Duodenal mucosa (tissue), 2 donors: ENCODE results near the gene SDK2.

Experiments
- H3K27ac ChIP-seq: one replicate; pipeline ENCODE4 v1.7.0; 2013; ENCODE audit warnings: low read depth, low read length
- H3K27me3 ChIP-seq, 2 donors: one replicate each; pipeline ENCODE4 v1.7.0; 2013; ENCODE audit warnings: low read length in 2 of 2, control low read depth in 1 of 2; ENCODE audit not compliant: insufficient read depth in 2 of 2, control insufficient read depth in 1 of 2
- H3K36me3 ChIP-seq, 2 donors: one replicate each; pipeline ENCODE4 v1.7.0; 2013; ENCODE audit warnings: low read length in 2 of 2, control low read depth in 1 of 2; ENCODE audit not compliant: insufficient read depth in 2 of 2, control insufficient read depth in 1 of 2
- H3K4me1 ChIP-seq, 2 donors: one replicate each; pipeline ENCODE4 v1.7.0; 2013; ENCODE audit warnings: low read length in 2 of 2, control low read depth in 1 of 2; ENCODE audit not compliant: insufficient read depth in 2 of 2, control insufficient read depth in 1 of 2
- H3K4me3 ChIP-seq, 2 donors: one replicate each; pipeline ENCODE4 v1.7.0; 2013; ENCODE audit warnings: low read length in 2 of 2, low read depth in 1 of 2
- H3K9ac ChIP-seq, 2 donors: one replicate each; pipeline ENCODE4 v1.7.0; 2013; ENCODE audit warnings: low read length in 2 of 2, low read depth in 1 of 2
- H3K9me3 ChIP-seq, 2 donors: one replicate each; pipeline ENCODE4 v1.7.0; 2013; ENCODE audit warnings: low read length in 2 of 2, control low read depth in 1 of 2; ENCODE audit not compliant: control insufficient read depth in 1 of 2

SDK2 gene

DNA sequence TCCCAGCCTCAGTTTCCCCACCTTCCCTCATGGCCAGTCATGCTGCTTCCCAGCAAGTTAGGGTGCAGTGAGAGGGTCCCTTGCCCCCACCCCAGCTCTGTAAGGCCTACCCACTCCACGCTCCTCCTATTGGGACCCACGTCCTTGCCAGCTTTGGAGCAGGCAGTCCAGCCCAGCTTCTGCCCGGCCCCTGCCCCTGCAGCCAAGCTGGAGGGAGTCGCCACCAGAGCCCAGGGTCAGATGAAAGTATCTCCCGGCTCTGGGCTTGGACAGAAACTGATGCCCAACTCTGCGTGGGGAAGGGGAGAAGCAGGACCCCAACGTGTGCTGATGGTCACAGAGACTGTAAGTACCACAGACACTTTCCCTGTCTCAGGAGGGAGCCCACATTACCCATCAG lies 32.6 kb downstream of the SDK2 start:
- H3K36me3 ChIP-seq: no peaks in the 10 kb centered on the region
- no peaks in the 10 kb centered on the region for H3K4me1 ChIP-seq
- no peak overlapping the region for H3K27ac ChIP-seq
- no peak overlapping the region for H3K9ac ChIP-seq
- H3K4me3 ChIP-seq: no peak overlapping the region
- H3K9me3 ChIP-seq: no peaks in the 10 kb centered on the region
- H3K27me3 ChIP-seq: no peaks in the 10 kb centered on the region

GRCh38 chr17:73610331-73610911 lies 33.8 kb downstream of the SDK2 start:
- Histone ChIP-seq H3K9me3 (no peaks in the 10 kb centered on the region), H3K27ac (no peak overlapping the region), H3K4me1 (no peaks in the 10 kb centered on the region), H3K4me3 (no peak overlapping the region), H3K36me3 (no peaks in the 10 kb centered on the region), H3K27me3 (no peaks in the 10 kb centered on the region), H3K9ac (no peak overlapping the region)

GRCh38 chr17:73609758-73610157 lies 34.5 kb downstream of the SDK2 start:
- Histone ChIP-seq H3K36me3 (no peaks in the 10 kb centered on the region), H3K27me3 (no peaks in the 10 kb centered on the region), H3K4me1 (no peaks in the 10 kb centered on the region), H3K4me3 (no peak overlapping the region), H3K9me3 (no peaks in the 10 kb centered on the region), H3K27ac (no peak overlapping the region), H3K9ac (no peak overlapping the region)

DNA sequence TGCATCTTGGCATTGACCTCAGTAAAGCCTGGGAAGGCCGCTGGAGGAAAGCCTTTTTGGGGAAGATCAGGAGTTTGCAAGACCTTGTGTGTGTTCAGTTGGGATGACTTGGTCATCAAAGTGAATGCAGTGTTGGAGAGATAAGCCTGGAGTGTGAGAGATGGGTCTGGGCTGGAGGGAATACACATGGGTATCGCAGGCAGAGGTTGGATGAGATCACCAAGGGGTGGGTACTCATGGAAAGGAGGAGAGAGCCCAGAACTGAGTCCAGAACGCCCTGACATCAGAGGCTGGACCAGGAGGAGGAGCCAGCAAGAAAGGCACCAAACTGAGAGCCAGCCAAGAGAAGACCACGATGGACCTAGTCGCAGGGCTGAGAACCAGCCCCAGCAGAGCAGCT lies 35.2 kb downstream of the SDK2 start:
- no peak overlapping the region for H3K27ac ChIP-seq
- no peak overlapping the region for H3K4me3 ChIP-seq
- no peaks in the 10 kb centered on the region for H3K27me3 ChIP-seq
- H3K4me1 ChIP-seq: no peaks in the 10 kb centered on the region
- H3K9me3 ChIP-seq: no peaks in the 10 kb centered on the region
- no peaks in the 10 kb centered on the region for H3K36me3 ChIP-seq
- no peak overlapping the region for H3K9ac ChIP-seq

GRCh38 chr17:73605444-73605843 lies 38.8 kb downstream of the SDK2 start:
- Histone ChIP-seq H3K27me3 (no peaks in the 10 kb centered on the region), H3K4me1 (no peaks in the 10 kb centered on the region), H3K9ac (no peak overlapping the region), H3K36me3 (no peaks in the 10 kb centered on the region), H3K9me3 (no peaks in the 10 kb centered on the region), H3K4me3 (no peak overlapping the region), H3K27ac (no peak overlapping the region)

DNA sequence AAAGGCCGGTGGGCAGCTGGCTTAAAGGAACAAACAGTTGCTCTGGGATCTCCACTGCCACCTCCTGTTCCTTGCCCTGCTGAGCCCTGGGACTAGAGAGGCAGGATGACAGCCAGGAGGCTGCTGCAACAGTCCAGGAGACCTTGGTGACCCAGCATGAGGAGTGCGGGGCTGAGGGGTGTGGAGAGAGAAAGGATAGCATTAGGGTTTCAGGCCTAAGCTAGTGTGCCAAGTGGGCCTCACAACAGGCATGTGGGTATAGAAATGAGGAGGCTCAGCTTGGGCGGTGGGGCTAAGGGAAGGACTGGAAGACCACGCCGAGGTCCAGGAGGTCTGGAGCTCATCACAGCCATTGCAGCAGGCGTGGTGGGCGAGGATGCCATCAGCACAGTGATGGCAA lies 39.8 kb downstream of the SDK2 start:
- Histone ChIP-seq H3K4me1 (no peaks in the 10 kb centered on the region), H3K27ac (no peak overlapping the region), H3K9ac (no peak overlapping the region), H3K4me3 (no peak overlapping the region), H3K36me3 (no peaks in the 10 kb centered on the region), H3K27me3 (no peaks in the 10 kb centered on the region), H3K9me3 (no peaks in the 10 kb centered on the region)

GRCh38 chr17:73603971-73604370 lies 40.3 kb downstream of the SDK2 start:
- no peaks in the 10 kb centered on the region for H3K36me3 ChIP-seq
- no peak overlapping the region for H3K9ac ChIP-seq
- H3K4me3 ChIP-seq: no peak overlapping the region
- no peak overlapping the region for H3K27ac ChIP-seq
- no peaks in the 10 kb centered on the region for H3K4me1 ChIP-seq
- H3K27me3 ChIP-seq: no peaks in the 10 kb centered on the region
- H3K9me3 ChIP-seq: no peaks in the 10 kb centered on the region

- Histone ChIP-seq H3K27me3 (no peaks in the 10 kb centered on the region), H3K9ac (no peak overlapping the region), H3K36me3 (no peaks in the 10 kb centered on the region), H3K4me1 (no peaks in the 10 kb centered on the region), H3K4me3 (no peak overlapping the region), H3K9me3 (no peaks in the 10 kb centered on the region), H3K27ac (no peak overlapping the region)
These were observed 44.0 kb downstream of the SDK2 start for GRCh38 chr17:73600103-73600871.

- Histone ChIP-seq H3K36me3 (no peaks in the 10 kb centered on the region), H3K4me1 (no peaks in the 10 kb centered on the region), H3K9ac (no peak overlapping the region), H3K27ac (no peak overlapping the region), H3K4me3 (no peak overlapping the region), H3K27me3 (no peaks in the 10 kb centered on the region), H3K9me3 (no peaks in the 10 kb centered on the region)
These were observed 44.6 kb downstream of the SDK2 start for GRCh38 chr17:73599599-73599998.

DNA sequence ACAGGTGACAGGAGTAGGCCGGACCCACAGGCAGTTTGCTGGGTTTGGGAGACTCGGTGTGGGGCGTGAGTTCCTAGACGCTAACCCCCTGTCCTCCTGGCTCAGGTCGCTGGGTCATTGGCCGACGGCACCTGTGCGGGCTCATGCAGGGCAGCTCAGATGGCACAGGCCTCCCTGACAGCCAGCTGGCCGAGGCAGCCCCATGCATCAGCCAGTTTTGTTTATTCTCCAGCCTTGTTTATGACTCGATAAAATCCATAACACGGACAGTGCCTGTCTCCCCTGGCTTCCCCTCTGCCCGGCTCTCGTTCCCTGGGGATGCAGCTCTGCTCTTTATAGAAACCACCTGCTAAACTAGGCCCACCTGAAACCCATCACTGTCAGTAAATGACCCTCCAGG lies 46.0 kb downstream of the SDK2 start:
- Histone ChIP-seq H3K9ac (no peak overlapping the region), H3K4me3 (no peak overlapping the region), H3K4me1 (no peaks in the 10 kb centered on the region), H3K36me3 (no peaks in the 10 kb centered on the region), H3K27me3 (no peaks in the 10 kb centered on the region), H3K9me3 (no peaks in the 10 kb centered on the region), H3K27ac (no peak overlapping the region)
